HEK293 (cell line): ENCODE data around the gene EFCAB14.

Experiments used
- CTCF ChIP-seq: fragments of 450-650 bp; formaldehyde crosslinking; IDR thresholded peaks from 2 replicates; pipeline ENCODE4 v1.5.1; 2016; ENCODE audit warnings: missing biosample characterization, missing genetic modification characterization
- FEZF1 ChIP-seq: fragments of 450-650 bp; formaldehyde crosslinking; IDR thresholded peaks from 2 replicates; pipeline ENCODE4 v1.5.1; 2016; ENCODE audit warnings: missing biosample characterization, missing genetic modification characterization
- HIC1 ChIP-seq: fragments of 450-650 bp; formaldehyde crosslinking; IDR thresholded peaks from 2 replicates; pipeline ENCODE4 v1.5.1; 2016; ENCODE audit warnings: missing biosample characterization, missing genetic modification characterization
- IKZF3 ChIP-seq: fragments of 450-650 bp; IDR thresholded peaks from 2 replicates; pipeline ENCODE4 v1.5.0; 2018; ENCODE audit warnings: missing biosample characterization, mild to moderate bottlenecking, missing genetic modification characterization, moderate library complexity
- OVOL3 ChIP-seq: fragments of 450-650 bp; formaldehyde crosslinking; IDR thresholded peaks from 2 replicates; pipeline ENCODE4 v1.5.1; 2016; ENCODE audit warnings: missing biosample characterization, missing genetic modification characterization
- SCRT1 ChIP-seq: fragments of 450-650 bp; formaldehyde crosslinking; IDR thresholded peaks from 2 replicates; pipeline ENCODE4 v1.5.1; 2016; ENCODE audit warnings: missing biosample characterization, missing genetic modification characterization, borderline replicate concordance
- SP7 ChIP-seq: fragments of 450-650 bp; formaldehyde crosslinking; IDR thresholded peaks from 2 replicates; pipeline ENCODE4 v1.5.1; 2016; ENCODE audit warnings: missing biosample characterization, missing genetic modification characterization
- ZBTB17 ChIP-seq: fragments of 450-650 bp; formaldehyde crosslinking; IDR thresholded peaks from 2 replicates; pipeline ENCODE4 v1.5.1; 2016; ENCODE audit warnings: missing biosample characterization, missing genetic modification characterization
- ZNF10 ChIP-seq: fragments of 450-650 bp; formaldehyde crosslinking; IDR thresholded peaks from 2 replicates; pipeline ENCODE4 v1.5.1; 2017; ENCODE audit warnings: missing biosample characterization, missing genetic modification characterization
- ZNF132 ChIP-seq: fragments of 450-650 bp; formaldehyde crosslinking; IDR thresholded peaks from 2 replicates; pipeline ENCODE4 v1.5.1; 2017; ENCODE audit warnings: missing biosample characterization, missing genetic modification characterization, borderline replicate concordance
- ZNF24 ChIP-seq: fragments of 450-650 bp; formaldehyde crosslinking; IDR thresholded peaks from 2 replicates; pipeline ENCODE4 v1.5.1; 2016; ENCODE audit warnings: missing biosample characterization, missing genetic modification characterization
- ZNF26 ChIP-seq: fragments of 450-650 bp; formaldehyde crosslinking; IDR thresholded peaks from 2 replicates; pipeline ENCODE4 v1.5.1; 2016; ENCODE audit warnings: missing biosample characterization, missing genetic modification characterization
- ZNF341 ChIP-seq: fragments of 450-650 bp; formaldehyde crosslinking; IDR thresholded peaks from 2 replicates; pipeline ENCODE4; 2016; ENCODE audit warnings: low read depth, missing biosample characterization, missing genetic modification characterization
- ZNF433 ChIP-seq: fragments of 450-650 bp; formaldehyde crosslinking; IDR thresholded peaks from 2 replicates; pipeline ENCODE4 v1.5.1; 2016; ENCODE audit warnings: missing biosample characterization, missing genetic modification characterization, low read depth
- ZNF473 ChIP-seq: fragments of 450-650 bp; formaldehyde crosslinking; IDR thresholded peaks from 2 replicates; pipeline ENCODE4 v1.5.1; 2017; ENCODE audit warnings: missing biosample characterization, missing genetic modification characterization
- ZNF510 ChIP-seq: fragments of 450-650 bp; formaldehyde crosslinking; IDR thresholded peaks from 2 replicates; pipeline ENCODE4 v1.5.1; 2018; ENCODE audit warnings: mild to moderate bottlenecking, missing genetic modification characterization, missing biosample characterization; ENCODE audit not compliant: insufficient replicate concordance
- ZNF529 ChIP-seq: fragments of 450-650 bp; formaldehyde crosslinking; IDR thresholded peaks from 2 replicates; pipeline ENCODE4 v1.5.1; 2017; ENCODE audit warnings: missing genetic modification characterization, missing biosample characterization; ENCODE audit not compliant: insufficient replicate concordance
- ZNF629 ChIP-seq: fragments of 450-650 bp; formaldehyde crosslinking; IDR thresholded peaks from 2 replicates; pipeline ENCODE4 v1.5.1; 2017; ENCODE audit warnings: missing biosample characterization, missing genetic modification characterization
- ZNF658 ChIP-seq: fragments of 450-650 bp; formaldehyde crosslinking; IDR thresholded peaks from 2 replicates; pipeline ENCODE4; 2016; ENCODE audit warnings: missing biosample characterization, missing genetic modification characterization
- ZNF677 ChIP-seq: fragments of 450-650 bp; IDR thresholded peaks from 2 replicates; pipeline ENCODE4 v1.5.0; 2018; ENCODE audit warnings: missing biosample characterization, mild to moderate bottlenecking, missing genetic modification characterization, moderate library complexity
- ZNF704 ChIP-seq: fragments of 450-650 bp; formaldehyde crosslinking; IDR thresholded peaks from 2 replicates; pipeline ENCODE4 v1.5.1; 2016; ENCODE audit warnings: missing biosample characterization, missing genetic modification characterization
- ZNF707 ChIP-seq: fragments of 450-650 bp; formaldehyde crosslinking; IDR thresholded peaks from 2 replicates; pipeline ENCODE4 v1.5.1; 2016; ENCODE audit warnings: missing biosample characterization, missing genetic modification characterization
- ZNF777 ChIP-seq: fragments of 450-650 bp; formaldehyde crosslinking; IDR thresholded peaks from 2 replicates; pipeline ENCODE4 v1.5.1; 2017; ENCODE audit warnings: missing biosample characterization, missing genetic modification characterization, borderline replicate concordance
- ZNF792 ChIP-seq: fragments of 450-650 bp; formaldehyde crosslinking; IDR thresholded peaks from 2 replicates; pipeline ENCODE4 v1.5.1; 2016; ENCODE audit warnings: missing biosample characterization, missing genetic modification characterization
- ZNF837 ChIP-seq: fragments of 450-650 bp; formaldehyde crosslinking; IDR thresholded peaks from 2 replicates; pipeline ENCODE4 v1.5.1; 2016; ENCODE audit warnings: missing biosample characterization, missing genetic modification characterization
- TF ChIP-seq, protein P1 (sequence below): fragments of 450-650 bp; formaldehyde crosslinking; IDR thresholded peaks from 2 replicates; pipeline ENCODE4 v1.5.1; 2016; ENCODE audit warnings: missing biosample characterization, missing genetic modification characterization
- TF ChIP-seq, protein P2 (sequence below): fragments of 450-650 bp; formaldehyde crosslinking; IDR thresholded peaks from 2 replicates; pipeline ENCODE4 v1.5.1; 2017; ENCODE audit warnings: missing biosample characterization, missing genetic modification characterization
- TF ChIP-seq, protein P3 (sequence below): fragments of 450-650 bp; formaldehyde crosslinking; IDR thresholded peaks from 2 replicates; pipeline ENCODE4 v1.5.1; 2016; ENCODE audit warnings: missing biosample characterization, missing genetic modification characterization

Gene EFCAB14

GRCh38 chr1:46687093-46687659 is 31.7 kb downstream of the EFCAB14 start (continued):
- TF ChIP-seq, protein P1, sequence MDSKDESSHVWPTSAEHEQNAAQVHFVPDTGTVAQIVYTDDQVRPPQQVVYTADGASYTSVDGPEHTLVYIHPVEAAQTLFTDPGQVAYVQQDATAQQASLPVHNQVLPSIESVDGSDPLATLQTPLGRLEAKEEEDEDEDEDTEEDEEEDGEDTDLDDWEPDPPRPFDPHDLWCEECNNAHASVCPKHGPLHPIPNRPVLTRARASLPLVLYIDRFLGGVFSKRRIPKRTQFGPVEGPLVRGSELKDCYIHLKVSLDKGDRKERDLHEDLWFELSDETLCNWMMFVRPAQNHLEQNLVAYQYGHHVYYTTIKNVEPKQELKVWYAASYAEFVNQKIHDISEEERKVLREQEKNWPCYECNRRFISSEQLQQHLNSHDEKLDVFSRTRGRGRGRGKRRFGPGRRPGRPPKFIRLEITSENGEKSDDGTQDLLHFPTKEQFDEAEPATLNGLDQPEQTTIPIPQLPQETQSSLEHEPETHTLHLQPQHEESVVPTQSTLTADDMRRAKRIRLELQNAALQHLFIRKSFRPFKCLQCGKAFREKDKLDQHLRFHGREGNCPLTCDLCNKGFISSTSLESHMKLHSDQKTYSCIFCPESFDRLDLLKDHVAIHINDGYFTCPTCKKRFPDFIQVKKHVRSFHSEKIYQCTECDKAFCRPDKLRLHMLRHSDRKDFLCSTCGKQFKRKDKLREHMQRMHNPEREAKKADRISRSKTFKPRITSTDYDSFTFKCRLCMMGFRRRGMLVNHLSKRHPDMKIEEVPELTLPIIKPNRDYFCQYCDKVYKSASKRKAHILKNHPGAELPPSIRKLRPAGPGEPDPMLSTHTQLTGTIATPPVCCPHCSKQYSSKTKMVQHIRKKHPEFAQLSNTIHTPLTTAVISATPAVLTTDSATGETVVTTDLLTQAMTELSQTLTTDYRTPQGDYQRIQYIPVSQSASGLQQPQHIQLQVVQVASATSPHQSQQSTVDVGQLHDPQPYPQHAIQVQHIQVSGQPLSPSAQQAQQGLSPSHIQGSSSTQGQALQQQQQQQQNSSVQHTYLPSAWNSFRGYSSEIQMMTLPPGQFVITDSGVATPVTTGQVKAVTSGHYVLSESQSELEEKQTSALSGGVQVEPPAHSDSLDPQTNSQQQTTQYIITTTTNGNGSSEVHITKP (tag by site-specific recombination): peak; percentile 21; the same call in 1 of the 2 replicates
- TF ChIP-seq ZNF510 (tag by site-specific recombination) (no peak), SP7 (0 out of 2 replicates have a peak, but pooled peaks have one; percentile 22), ZNF132 (tag by site-specific recombination) (no peak), CTCF (tag by site-specific recombination) (no peak), ZNF529 (tag by site-specific recombination) (no peak), ZNF341 (tag by site-specific recombination) (peak; percentile 78), ZNF473 (no peak), ZNF10 (tag by site-specific recombination) (no peak), ZNF792 (tag by site-specific recombination) (no peak), HIC1 (tag by site-specific recombination) (no peak), SCRT1 (peak; percentile 55; the same call in 1 of the 2 replicates), IKZF3 (tag by site-specific recombination) (no peak), ZNF837 (tag by site-specific recombination) (no peak), ZNF26 (no peak), ZNF658 (tag by site-specific recombination) (no peak), ZNF777 (tag by site-specific recombination) (no peak), ZNF24 (tag by site-specific recombination) (no peak), ZNF707 (tag by site-specific recombination) (no peak), ZNF433 (tag by site-specific recombination) (no peak), ZBTB17 (tag by site-specific recombination) (no peak), ZNF704 (tag by site-specific recombination) (no peak), FEZF1 (tag by site-specific recombination) (peak; percentile 35; the same call in 1 of the 2 replicates), ZNF677 (tag by site-specific recombination) (no peak), ZNF629 (no peak), OVOL3 (tag by site-specific recombination) (no peak)
- TF ChIP-seq, protein P2, sequence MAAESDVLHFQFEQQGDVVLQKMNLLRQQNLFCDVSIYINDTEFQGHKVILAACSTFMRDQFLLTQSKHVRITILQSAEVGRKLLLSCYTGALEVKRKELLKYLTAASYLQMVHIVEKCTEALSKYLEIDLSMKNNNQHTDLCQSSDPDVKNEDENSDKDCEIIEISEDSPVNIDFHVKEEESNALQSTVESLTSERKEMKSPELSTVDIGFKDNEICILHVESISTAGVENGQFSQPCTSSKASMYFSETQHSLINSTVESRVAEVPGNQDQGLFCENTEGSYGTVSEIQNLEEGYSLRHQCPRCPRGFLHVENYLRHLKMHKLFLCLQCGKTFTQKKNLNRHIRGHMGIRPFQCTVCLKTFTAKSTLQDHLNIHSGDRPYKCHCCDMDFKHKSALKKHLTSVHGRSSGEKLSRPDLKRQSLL: no peak
- TF ChIP-seq, protein P3, sequence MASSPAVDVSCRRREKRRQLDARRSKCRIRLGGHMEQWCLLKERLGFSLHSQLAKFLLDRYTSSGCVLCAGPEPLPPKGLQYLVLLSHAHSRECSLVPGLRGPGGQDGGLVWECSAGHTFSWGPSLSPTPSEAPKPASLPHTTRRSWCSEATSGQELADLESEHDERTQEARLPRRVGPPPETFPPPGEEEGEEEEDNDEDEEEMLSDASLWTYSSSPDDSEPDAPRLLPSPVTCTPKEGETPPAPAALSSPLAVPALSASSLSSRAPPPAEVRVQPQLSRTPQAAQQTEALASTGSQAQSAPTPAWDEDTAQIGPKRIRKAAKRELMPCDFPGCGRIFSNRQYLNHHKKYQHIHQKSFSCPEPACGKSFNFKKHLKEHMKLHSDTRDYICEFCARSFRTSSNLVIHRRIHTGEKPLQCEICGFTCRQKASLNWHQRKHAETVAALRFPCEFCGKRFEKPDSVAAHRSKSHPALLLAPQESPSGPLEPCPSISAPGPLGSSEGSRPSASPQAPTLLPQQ: no peak
